Endothelial cell of umbilical vein (primary cell): ENCODE measurements around the gene LHX1. TPM values are rescaled to one million over a fixed set of nuclear protein-coding genes. Genes with fewer than 3 reads are reported as not detected.

ENCODE experiments used
- BruUV-seq: library from RNA; stranded (reverse); fragments of 400-500 nt; replicated peaks from 2 replicates; lab custom pipeline; 2021; lab: Mats Ljungman, UMichigan
- CTCF ChIA-PET: fragments of 300-600, 350-600 bp; sonication (Branson Sonifier 250); formaldehyde crosslinking; loops from one replicate; lab custom pipeline; 2021; ENCODE audit warnings: antibody characterized with exemption, inconsistent platforms; lab: Charles Lee
- POLR2A ChIA-PET: fragments of 300-600, 350-600 bp; sonication (Branson Sonifier 250); formaldehyde crosslinking; loops from one replicate; lab custom pipeline; 2021; ENCODE audit warnings: antibody characterized with exemption, inconsistent platforms; lab: Charles Lee
- DNase-seq: peaks from one replicate; pipeline ENCODE4 v3.0.0-alpha.2; 2011; ENCODE audit warnings: low read depth, low spot score
- FAIRE-seq: peaks from 2 replicates; lab custom pipeline; 2011; peaks lifted over from hg19 to GRCh38; lab: Jason Lieb, UNC
- H2AFZ ChIP-seq: 2 replicates; pipeline ENCODE4 v1.6.0; 2012; ENCODE audit warnings: low read depth, low read length, control low read depth, inconsistent platforms
- H3K27ac ChIP-seq: 2 replicates; pipeline ENCODE4 v1.5.1; 2011; ENCODE audit warnings: low read depth, mild to moderate bottlenecking, control low read depth, low read length, moderate library complexity; ENCODE audit not compliant: insufficient read depth
- H3K27me3 ChIP-seq, 2 experiments: 2 replicates each; pipeline versions ENCODE4 v1.6.0 to v1.6.1; 2011; ENCODE audit warnings: low read length in 2 of 2, mixed read lengths in 1 of 2; ENCODE audit not compliant: control insufficient read depth in 2 of 2, insufficient read depth in 2 of 2
- H3K36me3 ChIP-seq, 2 experiments: 2 replicates in 1 of 2; 3 replicates in 1 of 2; pipeline ENCODE4 v1.5.1; 2011; ENCODE audit warnings: low read length in 2 of 2, mild to moderate bottlenecking in 1 of 2, moderate library complexity in 1 of 2; ENCODE audit not compliant: control insufficient read depth in 2 of 2, insufficient read depth in 2 of 2; ENCODE audit errors: extremely low read depth in 1 of 2
- H3K4me1 ChIP-seq: 3 replicates; pipeline ENCODE4 v1.5.1; 2011; ENCODE audit warnings: mild to moderate bottlenecking, low read length; ENCODE audit not compliant: control insufficient read depth, insufficient read depth; ENCODE audit errors: extremely low read depth
- H3K4me2 ChIP-seq: 2 replicates; pipeline ENCODE4 v1.6.1; 2011; ENCODE audit warnings: low read length, control low read depth, mixed read lengths; ENCODE audit not compliant: insufficient read depth
- H3K4me3 ChIP-seq, 3 experiments: fragments of 200-600 bp in 1 of 3; sonication (generic), shearing (Covaris generic) in 1 of 3; replicated peaks in 1 of 3; 2 replicates each; pipeline ENCODE4 v1.5.1; 2011 to 2016; ENCODE audit warnings: control low read depth in 3 of 3, low read length in 3 of 3, mild to moderate bottlenecking in 2 of 3, inconsistent platforms in 1 of 3, low read depth in 1 of 3, moderate library complexity in 1 of 3; ENCODE audit not compliant: insufficient read depth in 1 of 3
- H3K79me2 ChIP-seq: 2 replicates; pipeline ENCODE4 v1.6.0; 2012; ENCODE audit warnings: low read length, inconsistent platforms; ENCODE audit not compliant: control insufficient read depth, insufficient read depth
- H3K9ac ChIP-seq: replicated peaks from 2 replicates; pipeline ENCODE3; 2011; ENCODE audit warnings: low read length, control low read depth; ENCODE audit not compliant: insufficient read depth; ENCODE audit errors: extremely low read depth
- H3K9me1 ChIP-seq: replicated peaks from 3 replicates; pipeline ENCODE4 v1.6.0; 2011; ENCODE audit warnings: mild to moderate bottlenecking, low read length; ENCODE audit not compliant: control insufficient read depth, insufficient read depth; ENCODE audit errors: extremely low read depth
- H3K9me3 ChIP-seq: replicated peaks from 2 replicates; pipeline ENCODE4 v1.5.1; 2012; ENCODE audit warnings: low read length, inconsistent platforms; ENCODE audit not compliant: control insufficient read depth, insufficient read depth
- H4K20me1 ChIP-seq: replicated peaks from 2 replicates; pipeline ENCODE3; 2011; ENCODE audit warnings: mild to moderate bottlenecking, low read length; ENCODE audit not compliant: control insufficient read depth, insufficient read depth; ENCODE audit errors: extremely low read depth
- EZH2 ChIP-seq: IDR thresholded peaks from 2 replicates; pipeline ENCODE4 v1.6.1; 2012; ENCODE audit warnings: borderline replicate concordance, low read depth, mild to moderate bottlenecking, moderate library complexity, low read length, inconsistent platforms; ENCODE audit not compliant: severe bottlenecking
- FOS ChIP-seq: IDR thresholded peaks from 2 replicates; pipeline ENCODE4 v1.6.1; 2011; ENCODE audit warnings: mild to moderate bottlenecking, low read length, moderate library complexity, borderline replicate concordance; ENCODE audit not compliant: insufficient read depth
- GATA2 ChIP-seq: IDR thresholded peaks from 2 replicates; pipeline ENCODE4 v1.7.0; 2011; ENCODE audit warnings: low read depth, mild to moderate bottlenecking, moderate library complexity, mixed read lengths, low read length; ENCODE audit not compliant: insufficient read length, insufficient read depth
- JUN ChIP-seq: IDR thresholded peaks from 2 replicates; pipeline ENCODE4 v1.6.1; 2011; ENCODE audit warnings: borderline replicate concordance, low read depth; ENCODE audit not compliant: insufficient read length, insufficient read depth
- MAX ChIP-seq: IDR thresholded peaks from 2 replicates; pipeline ENCODE4 v1.6.1; 2011; ENCODE audit not compliant: insufficient read depth, insufficient read length
- MYC ChIP-seq: IDR thresholded peaks from one replicate; pipeline ENCODE4 v1.6.1; 2011; ENCODE audit warnings: mild to moderate bottlenecking, low read depth, low read length
- POLR2A ChIP-seq: IDR thresholded peaks from 2 replicates; pipeline ENCODE4 v1.6.1; 2012; ENCODE audit warnings: low read depth, mild to moderate bottlenecking, control low read depth, low read length
- POLR2AphosphoS5 ChIP-seq: IDR thresholded peaks from 2 replicates; pipeline ENCODE4 v1.6.1; 2012; ENCODE audit warnings: low read depth, mild to moderate bottlenecking, control low read depth, low read length, moderate library complexity; ENCODE audit not compliant: insufficient read depth
- dilution Hi-C: fragments of 300-500 bp; cut with MboI; formaldehyde crosslinking; loops from one replicate; pipeline ENCODE4 v1.15.0; 2019; ENCODE audit warnings: low sequenced_read_pairs; ENCODE audit not compliant: extremely low pct_ligation_motif_present
- intact Hi-C: fragments of 100-400 bp; cut with micrococcal nuclease; formaldehyde crosslinking; loops from one replicate; pipeline ENCODE4 v1.10.0; 2022
- polyA plus RNA-seq, 4 experiments: library from polyadenylated mRNA; depleted of rRNA in 3 of 4; stranded (reverse) in 3 of 4; unstranded in 1 of 4; fragments of >200 nt; gene quantifications; 2 replicates each; pipeline versions ENCODE4 v1.2.1 to v1.2.3, GENCODE V29; 2011 to 2012; ENCODE audit warnings: missing spikeins in 1 of 4
- total RNA-seq: library from RNA; stranded (reverse); gene quantifications from 2 replicates; pipeline ENCODE4 v1.2.3, GENCODE V29; 2021
- TF ChIP-seq, protein P1 (sequence below), 2 donors: IDR thresholded peaks; 1 replicate in 1 of 2; 2 replicates in 1 of 2; pipeline ENCODE4 v1.5.1; 2011; ENCODE audit warnings: low read length in 2 of 2, mild to moderate bottlenecking in 2 of 2, moderate library complexity in 2 of 2, control low read depth in 1 of 2, inconsistent platforms in 1 of 2, low read depth in 1 of 2; ENCODE audit not compliant: insufficient read depth in 1 of 2; ENCODE audit errors: extremely low read depth in 1 of 2

LHX1 gene
- total and polyA plus RNA-seq, 2 donors (not counting 3 experiments of a cell fraction or from before 2014, with no cell fraction given): not detected

- TF ChIP-seq JUN: no peak
- no peak for TF ChIP-seq GATA2
- no peak for TF ChIP-seq MYC
- no peak for TF ChIP-seq FOS
- TF ChIP-seq, protein P1, sequence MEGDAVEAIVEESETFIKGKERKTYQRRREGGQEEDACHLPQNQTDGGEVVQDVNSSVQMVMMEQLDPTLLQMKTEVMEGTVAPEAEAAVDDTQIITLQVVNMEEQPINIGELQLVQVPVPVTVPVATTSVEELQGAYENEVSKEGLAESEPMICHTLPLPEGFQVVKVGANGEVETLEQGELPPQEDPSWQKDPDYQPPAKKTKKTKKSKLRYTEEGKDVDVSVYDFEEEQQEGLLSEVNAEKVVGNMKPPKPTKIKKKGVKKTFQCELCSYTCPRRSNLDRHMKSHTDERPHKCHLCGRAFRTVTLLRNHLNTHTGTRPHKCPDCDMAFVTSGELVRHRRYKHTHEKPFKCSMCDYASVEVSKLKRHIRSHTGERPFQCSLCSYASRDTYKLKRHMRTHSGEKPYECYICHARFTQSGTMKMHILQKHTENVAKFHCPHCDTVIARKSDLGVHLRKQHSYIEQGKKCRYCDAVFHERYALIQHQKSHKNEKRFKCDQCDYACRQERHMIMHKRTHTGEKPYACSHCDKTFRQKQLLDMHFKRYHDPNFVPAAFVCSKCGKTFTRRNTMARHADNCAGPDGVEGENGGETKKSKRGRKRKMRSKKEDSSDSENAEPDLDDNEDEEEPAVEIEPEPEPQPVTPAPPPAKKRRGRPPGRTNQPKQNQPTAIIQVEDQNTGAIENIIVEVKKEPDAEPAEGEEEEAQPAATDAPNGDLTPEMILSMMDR (IDR thresholded peaks at IDR 0.05; ENCODE audit: extremely low read depth in 1 of 2, insufficient read depth in 1 of 2, low read depth in 1 of 2, low read length in 2 of 2): no peak
- TF ChIP-seq EZH2: no peak
- no peak for TF ChIP-seq POLR2A
- no peak for TF ChIP-seq POLR2AphosphoS5
- no peak for TF ChIP-seq MAX
- Histone ChIP-seq H3K9ac (no peak overlapping the region), H2AFZ (no peak overlapping the region), H3K4me1 (no peaks in the 10 kb centered on the region), H3K4me2 (no peak overlapping the region), H3K27me3 (peaks cover 11 to 26% of the 10 kb centered on the region in 2 experiments), H3K9me3 (no peaks in the 10 kb centered on the region), H3K9me1 (no peaks in the 10 kb centered on the region), H3K27ac (no peak overlapping the region), H3K79me2 (no peaks in the 10 kb centered on the region), H3K4me3 (no peak overlapping the region), H3K36me3 (no peaks in the 10 kb centered on the region), H4K20me1 (no peaks in the 10 kb centered on the region)
- FAIRE-seq (no peak), DNase-seq (no peak)
- CTCF ChIA-PET: no interaction called here
- POLR2A ChIA-PET: no interaction called here
- dilution Hi-C loops: no loop called here
- no TSS peak for BruUV-seq
- intact Hi-C loops: no loop called here
Observed at GRCh38 chr17:36890398-36891168, 46.7 kb upstream of the LHX1 start.
